ENCODE results near the gene SCYL1. TPM values are rescaled to one million over a fixed set of nuclear protein-coding genes. Genes with fewer than 3 reads are reported as not detected.

The SCYL1 gene
- total RNA-seq, 1 donor from 2014 or later = 16.9 TPM

GRCh38 chr11:65488273-65489034 is 36.4 kb upstream of the SCYL1 start:
- DNase-seq (ENCODE audit: low spot score) = no peak
- TF ChIP-seq EZH2phosphoT487 (IDR thresholded peaks at IDR 0.05) = no peak
- TF ChIP-seq EZH2 (IDR thresholded peaks at IDR 0.05) = no peak
- no peak for TF ChIP-seq CTCF (IDR thresholded peaks at IDR 0.05)
- Mint-ChIP-seq H3K36me3 (no peaks in the 10 kb centered on the region), H3K9me3 (no peaks in the 10 kb centered on the region), H3K27me3 (ENCODE audit: insufficient read depth, low read depth) (peaks cover 5% of the 10 kb centered on the region), H3K4me3 (peak overlapping the region; percentile 82), H3K4me1 (peaks cover 86% of the 10 kb centered on the region), H3K27ac (peak overlapping the region; percentile 100)
- Histone ChIP-seq H3F3A (ENCODE audit: low read depth) (peaks cover 84% of the 10 kb centered on the region), H3K4me2 (peak overlapping the region; percentile 80), H3K4me1 (peaks cover 80% of the 10 kb centered on the region), H3K27me3 (no peaks in the 10 kb centered on the region), H3K79me2 (ENCODE audit: low read depth) (peaks cover 77% of the 10 kb centered on the region), H3K27ac (peak overlapping the region; percentile 91), H3K9me3 (ENCODE audit: low read depth) (no peaks in the 10 kb centered on the region), H4K20me1 (ENCODE audit: low read depth) (no peaks in the 10 kb centered on the region), H3K9ac (no peak overlapping the region), H3K4me3 (peak overlapping the region; percentile 37), H2AFZ (replicated peaks) (peak overlapping the region; percentile 30), H3K36me3 (no peaks in the 10 kb centered on the region)

- Histone ChIP-seq H3K36me3 (no peaks in the 10 kb centered on the region), H3K27me3 (no peaks in the 10 kb centered on the region), H3K9ac (no peak overlapping the region), H4K20me1 (ENCODE audit: low read depth) (no peaks in the 10 kb centered on the region), H2AFZ (replicated peaks) (no peak overlapping the region), H3K27ac (peak overlapping the region; percentile 69), H3K4me2 (peak overlapping the region; percentile 80), H3F3A (ENCODE audit: low read depth) (peaks cover 87% of the 10 kb centered on the region), H3K4me1 (peaks cover 87% of the 10 kb centered on the region), H3K9me3 (ENCODE audit: low read depth) (no peaks in the 10 kb centered on the region), H3K4me3 (peak overlapping the region; percentile 4), H3K79me2 (ENCODE audit: low read depth) (peaks cover 84% of the 10 kb centered on the region)
- DNase-seq (ENCODE audit: low spot score) = peak; percentile 77
- H3K4me3 Mint-ChIP-seq = peak overlapping the region; percentile 82
- H3K27me3 Mint-ChIP-seq (ENCODE audit: insufficient read depth, low read depth) = peaks cover 7% of the 10 kb centered on the region
- H3K9me3 Mint-ChIP-seq = no peaks in the 10 kb centered on the region
- H3K27ac Mint-ChIP-seq = peak overlapping the region; percentile 100
- TF ChIP-seq EZH2 (IDR thresholded peaks at IDR 0.05) (no peak), EZH2phosphoT487 (IDR thresholded peaks at IDR 0.05) (no peak), CTCF (IDR thresholded peaks at IDR 0.05) (no peak)
- H3K36me3 Mint-ChIP-seq = no peaks in the 10 kb centered on the region
- H3K4me1 Mint-ChIP-seq = peaks cover 93% of the 10 kb centered on the region
These were observed 35.7 kb upstream of the SCYL1 start for GRCh38 chr11:65489035-65489705.

- no peak overlapping the region for H2AFZ ChIP-seq (replicated peaks)
- no peaks in the 10 kb centered on the region for H3K36me3 ChIP-seq
- H3K4me1 Mint-ChIP-seq = peaks cover 97% of the 10 kb centered on the region
- peaks cover 84% of the 10 kb centered on the region for H3F3A ChIP-seq (ENCODE audit: low read depth)
- H3K9me3 Mint-ChIP-seq = no peaks in the 10 kb centered on the region
- H3K27ac Mint-ChIP-seq = peak overlapping the region; percentile 100
- H3K36me3 Mint-ChIP-seq = no peaks in the 10 kb centered on the region
- H4K20me1 ChIP-seq (ENCODE audit: low read depth) = no peaks in the 10 kb centered on the region
- H3K4me1 ChIP-seq = peaks cover 87% of the 10 kb centered on the region
- H3K4me3 Mint-ChIP-seq = peak overlapping the region; percentile 82
- H3K4me2 ChIP-seq = peak overlapping the region; percentile 80
- TF ChIP-seq EZH2phosphoT487 (IDR thresholded peaks at IDR 0.05) (no peak), CTCF (IDR thresholded peaks at IDR 0.05) (no peak), EZH2 (IDR thresholded peaks at IDR 0.05) (no peak)
- DNase-seq (ENCODE audit: low spot score) = peak; percentile 65
- H3K27me3 Mint-ChIP-seq (ENCODE audit: insufficient read depth, low read depth) = peaks cover 8% of the 10 kb centered on the region
- H3K27ac ChIP-seq = peak overlapping the region; percentile 69
- no peaks in the 10 kb centered on the region for H3K9me3 ChIP-seq (ENCODE audit: low read depth)
- peak overlapping the region; percentile 4 for H3K4me3 ChIP-seq
- no peak overlapping the region for H3K9ac ChIP-seq
- peaks cover 87% of the 10 kb centered on the region for H3K79me2 ChIP-seq (ENCODE audit: low read depth)
- H3K27me3 ChIP-seq = no peaks in the 10 kb centered on the region
These were observed 35.1 kb upstream of the SCYL1 start for GRCh38 chr11:65489706-65490320.

Measured in neural progenitor cell (in vitro differentiated cells).